ELF-1 (cell line): Measurements from ENCODE around the gene TOLLIP.
"Not testable (repeated sequence)": the region's sequence is repeated elsewhere in the genome, so short reads cannot be mapped to it uniquely, and the experiment has no call there.

ENCODE experiments used
- DNase-seq: peaks from one replicate; pipeline ENCODE4 v3.0.0-alpha.2; 2016; ENCODE audit warnings: low read depth, low spot score

The TOLLIP gene

DNA sequence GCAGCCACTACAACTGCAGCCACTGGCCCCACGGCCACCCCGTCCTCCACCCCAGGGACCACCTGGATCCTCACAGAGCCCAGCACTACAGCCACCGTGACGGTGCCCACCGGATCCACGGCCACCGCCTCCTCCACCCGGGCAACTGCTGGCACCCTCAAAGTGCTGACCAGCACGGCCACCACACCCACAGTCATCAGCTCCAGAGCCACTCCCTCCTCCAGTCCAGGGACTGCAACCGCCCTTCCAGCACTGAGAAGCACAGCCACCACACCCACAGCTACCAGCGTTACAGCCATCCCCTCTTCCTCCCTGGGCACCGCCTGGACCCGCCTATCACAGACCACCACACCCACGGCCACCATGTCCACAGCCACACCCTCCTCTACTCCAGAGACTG lies 63.1 kb downstream of the TOLLIP start:
- not testable (repeated sequence) for DNase-seq

DNA sequence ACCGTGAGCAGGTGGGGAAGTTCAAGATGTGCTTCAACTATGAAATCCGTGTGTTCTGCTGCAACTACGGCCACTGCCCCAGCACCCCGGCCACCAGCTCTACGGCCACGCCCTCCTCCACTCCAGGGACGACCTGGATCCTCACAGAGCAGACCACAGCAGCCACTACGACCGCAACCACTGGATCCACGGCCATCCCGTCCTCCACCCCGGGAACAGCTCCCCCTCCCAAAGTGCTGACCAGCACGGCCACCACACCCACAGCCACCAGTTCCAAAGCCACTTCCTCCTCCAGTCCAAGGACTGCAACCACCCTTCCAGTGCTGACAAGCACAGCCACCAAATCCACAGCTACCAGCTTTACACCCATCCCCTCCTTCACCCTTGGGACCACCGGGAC lies 63.7 kb downstream of the TOLLIP start:
- DNase-seq = not testable (repeated sequence)

DNA sequence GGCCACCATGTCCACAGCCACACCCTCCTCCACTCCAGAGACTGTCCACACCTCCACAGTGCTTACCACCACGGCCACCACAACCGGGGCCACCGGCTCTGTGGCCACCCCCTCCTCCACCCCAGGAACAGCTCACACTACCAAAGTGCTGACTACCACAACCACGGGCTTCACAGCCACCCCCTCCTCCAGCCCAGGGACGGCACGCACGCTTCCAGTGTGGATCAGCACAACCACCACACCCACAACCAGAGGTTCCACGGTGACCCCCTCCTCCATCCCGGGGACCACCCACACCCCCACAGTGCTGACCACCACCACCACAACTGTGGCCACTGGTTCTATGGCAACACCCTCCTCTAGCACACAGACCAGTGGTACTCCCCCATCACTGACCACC lies 64.9 kb downstream of the TOLLIP start:
- DNase-seq = not testable (repeated sequence)

DNA sequence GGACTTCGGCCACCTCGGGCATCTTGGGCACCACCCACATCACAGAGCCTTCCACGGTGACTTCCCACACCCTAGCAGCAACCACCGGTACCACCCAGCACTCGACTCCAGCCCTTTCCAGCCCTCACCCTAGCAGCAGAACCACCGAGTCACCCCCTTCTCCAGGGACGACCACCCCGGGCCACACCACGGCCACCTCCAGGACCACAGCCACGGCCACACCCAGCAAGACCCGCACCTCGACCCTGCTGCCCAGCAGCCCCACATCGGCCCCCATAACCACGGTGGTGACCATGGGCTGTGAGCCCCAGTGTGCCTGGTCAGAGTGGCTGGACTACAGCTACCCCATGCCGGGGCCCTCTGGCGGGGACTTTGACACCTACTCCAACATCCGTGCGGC lies 65.9 kb downstream of the TOLLIP start:
- DNase-seq = not testable (repeated sequence)

DNA sequence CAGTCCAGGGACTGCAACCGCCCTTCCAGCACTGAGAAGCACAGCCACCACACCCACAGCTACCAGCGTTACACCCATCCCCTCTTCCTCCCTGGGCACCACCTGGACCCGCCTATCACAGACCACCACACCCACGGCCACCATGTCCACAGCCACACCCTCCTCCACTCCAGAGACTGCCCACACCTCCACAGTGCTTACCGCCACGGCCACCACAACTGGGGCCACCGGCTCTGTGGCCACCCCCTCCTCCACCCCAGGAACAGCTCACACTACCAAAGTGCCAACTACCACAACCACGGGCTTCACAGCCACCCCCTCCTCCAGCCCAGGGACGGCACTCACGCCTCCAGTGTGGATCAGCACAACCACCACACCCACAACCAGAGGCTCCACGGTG lies 66.7 kb downstream of the TOLLIP start:
- DNase-seq = not testable (repeated sequence)

DNA sequence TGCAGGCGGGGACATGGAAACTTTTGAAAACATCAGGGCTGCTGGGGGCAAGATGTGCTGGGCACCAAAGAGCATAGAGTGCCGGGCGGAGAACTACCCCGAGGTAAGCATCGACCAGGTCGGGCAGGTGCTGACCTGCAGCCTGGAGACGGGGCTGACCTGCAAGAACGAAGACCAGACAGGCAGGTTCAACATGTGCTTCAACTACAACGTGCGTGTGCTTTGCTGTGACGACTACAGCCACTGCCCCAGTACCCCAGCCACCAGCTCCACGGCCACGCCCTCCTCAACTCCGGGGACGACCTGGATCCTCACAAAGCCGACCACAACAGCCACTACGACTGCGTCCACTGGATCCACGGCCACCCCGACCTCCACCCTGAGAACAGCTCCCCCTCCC lies 67.1 kb downstream of the TOLLIP start:
- no peak for DNase-seq

DNA sequence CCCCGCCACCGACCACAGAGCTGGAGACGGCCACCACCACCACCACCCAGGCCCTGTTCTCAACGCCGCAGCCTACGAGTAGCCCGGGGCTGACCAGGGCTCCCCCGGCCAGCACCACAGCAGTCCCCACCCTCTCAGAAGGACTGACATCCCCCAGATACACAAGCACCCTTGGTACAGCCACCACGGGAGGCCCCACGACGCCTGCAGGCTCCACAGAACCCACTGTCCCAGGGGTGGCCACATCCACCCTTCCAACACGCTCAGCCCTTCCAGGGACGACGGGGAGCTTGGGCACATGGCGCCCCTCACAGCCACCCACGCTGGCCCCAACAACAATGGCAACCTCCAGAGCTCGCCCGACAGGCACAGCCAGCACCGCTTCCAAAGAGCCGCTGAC lies 67.7 kb downstream of the TOLLIP start:
- DNase-seq = no peak

DNA sequence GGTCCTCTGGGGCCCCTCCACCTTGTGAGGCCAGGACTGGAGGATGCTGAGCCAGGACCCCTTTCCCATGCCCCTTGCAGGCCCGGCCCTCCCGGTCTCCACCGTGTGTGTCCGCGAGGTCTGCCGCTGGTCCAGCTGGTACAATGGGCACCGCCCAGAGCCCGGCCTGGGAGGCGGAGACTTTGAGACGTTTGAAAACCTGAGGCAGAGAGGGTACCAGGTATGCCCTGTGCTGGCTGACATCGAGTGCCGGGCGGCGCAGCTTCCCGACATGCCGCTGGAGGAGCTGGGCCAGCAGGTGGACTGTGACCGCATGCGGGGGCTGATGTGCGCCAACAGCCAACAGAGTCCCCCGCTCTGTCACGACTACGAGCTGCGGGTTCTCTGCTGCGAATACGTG lies 68.7 kb downstream of the TOLLIP start:
- DNase-seq = no peak

DNA sequence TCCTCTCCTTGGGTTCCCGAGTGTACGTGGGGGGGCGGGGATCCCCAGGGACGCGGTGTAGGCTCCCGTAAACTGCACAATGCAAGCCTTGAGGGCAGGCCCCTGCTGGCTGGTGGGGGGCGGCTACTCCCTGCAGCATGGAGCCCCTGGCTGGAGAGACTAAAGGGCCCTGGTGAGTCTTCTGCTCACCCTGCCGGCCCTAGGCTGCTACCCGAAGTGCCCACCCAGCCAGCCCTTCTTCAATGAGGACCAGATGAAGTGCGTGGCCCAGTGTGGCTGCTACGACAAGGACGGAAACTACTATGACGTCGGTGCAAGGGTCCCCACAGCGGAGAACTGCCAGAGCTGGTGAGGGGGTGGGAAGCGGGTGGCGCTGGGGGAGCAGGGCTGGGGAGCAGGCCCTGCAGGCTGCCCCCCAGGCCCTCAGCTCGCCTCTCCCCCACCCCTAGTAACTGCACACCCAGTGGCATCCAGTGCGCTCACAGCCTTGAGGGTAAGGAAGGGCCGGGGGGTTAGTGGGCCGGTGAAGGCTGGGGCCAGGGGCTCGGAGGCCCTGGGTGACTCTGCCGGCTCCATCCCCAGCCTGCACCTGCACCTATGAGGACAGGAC lies 69.7 kb downstream of the TOLLIP start:
- no peak for DNase-seq

DNA sequence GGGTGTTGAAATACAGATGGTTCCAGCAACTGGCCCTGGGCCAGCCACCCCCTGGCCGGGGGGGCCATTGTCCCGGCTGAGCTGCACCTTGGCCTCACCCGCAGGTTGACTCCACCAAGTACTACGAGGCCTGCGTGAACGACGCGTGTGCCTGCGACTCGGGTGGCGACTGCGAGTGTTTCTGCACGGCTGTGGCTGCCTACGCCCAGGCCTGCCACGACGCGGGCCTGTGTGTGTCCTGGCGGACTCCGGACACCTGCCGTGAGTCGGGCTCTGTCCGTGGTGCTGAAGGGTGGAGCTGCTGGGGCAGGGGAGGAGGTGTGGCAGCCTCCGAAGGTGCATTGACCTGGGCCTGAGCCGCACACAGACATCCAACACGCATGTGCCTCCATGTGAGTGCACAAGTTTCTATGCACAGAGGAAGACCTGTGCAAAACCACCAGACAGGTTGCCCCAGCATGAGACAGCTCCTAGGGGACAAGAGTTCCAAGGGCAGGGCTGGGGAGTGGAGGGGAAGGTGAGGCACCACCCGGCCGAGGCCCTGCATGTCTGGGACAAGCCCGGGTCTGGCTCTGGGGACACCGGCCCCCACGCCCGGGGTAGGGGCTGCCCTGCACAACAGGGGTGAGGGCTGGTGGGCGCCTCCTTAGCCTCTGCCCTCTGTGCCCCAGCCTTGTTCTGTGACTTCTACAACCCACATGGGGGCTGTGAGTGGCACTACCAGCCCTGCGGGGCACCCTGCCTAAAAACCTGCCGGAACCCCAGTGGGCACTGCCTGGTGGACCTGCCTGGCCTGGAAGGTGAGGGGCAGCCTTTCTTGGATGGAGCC lies 70.5 kb downstream of the TOLLIP start:
- peak; percentile 74 for DNase-seq

DNA sequence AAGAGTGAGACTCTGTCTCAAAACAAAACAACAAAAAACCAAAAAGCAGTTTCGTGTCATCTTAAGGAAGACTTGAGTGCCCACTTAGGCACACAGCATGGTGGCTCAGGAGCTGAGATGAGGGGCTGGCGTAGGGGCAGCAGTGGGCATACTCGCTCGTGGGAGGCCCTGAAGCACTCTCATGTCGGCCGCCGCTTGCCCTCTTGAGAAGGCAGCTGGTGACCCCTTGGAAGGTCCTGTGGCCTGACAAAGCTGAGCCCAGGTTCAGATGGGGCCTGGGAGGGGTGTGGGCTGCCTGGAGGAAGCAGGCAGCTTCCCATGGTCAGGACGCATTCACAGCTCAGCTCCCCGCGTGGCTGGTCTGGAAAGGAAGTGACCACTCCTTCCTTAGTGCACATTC lies 71.6 kb downstream of the TOLLIP start:
- no peak for DNase-seq

DNA sequence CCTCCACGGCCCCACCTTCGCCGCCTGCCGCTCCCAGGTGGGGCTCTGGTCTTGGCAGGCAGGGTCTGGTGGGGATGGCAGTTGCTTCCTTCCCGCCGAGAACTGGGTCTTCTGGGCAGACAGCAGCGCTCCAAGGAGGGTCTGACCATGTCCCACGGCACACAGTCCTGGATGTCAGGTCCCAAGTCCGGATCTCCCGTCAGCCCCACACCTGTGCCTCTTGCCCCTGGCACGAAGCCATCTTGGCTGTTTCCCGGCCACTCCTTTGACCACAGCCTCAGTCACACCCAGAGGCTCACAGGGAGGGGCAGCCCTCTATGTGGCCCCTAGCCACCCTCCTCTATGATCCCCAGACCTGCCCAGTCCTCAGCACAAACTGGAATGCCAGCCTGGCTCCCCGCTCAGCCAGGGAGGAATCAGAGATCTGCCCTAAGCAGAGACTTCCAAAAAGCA lies 72.3 kb downstream of the TOLLIP start:
- DNase-seq = no peak

DNA sequence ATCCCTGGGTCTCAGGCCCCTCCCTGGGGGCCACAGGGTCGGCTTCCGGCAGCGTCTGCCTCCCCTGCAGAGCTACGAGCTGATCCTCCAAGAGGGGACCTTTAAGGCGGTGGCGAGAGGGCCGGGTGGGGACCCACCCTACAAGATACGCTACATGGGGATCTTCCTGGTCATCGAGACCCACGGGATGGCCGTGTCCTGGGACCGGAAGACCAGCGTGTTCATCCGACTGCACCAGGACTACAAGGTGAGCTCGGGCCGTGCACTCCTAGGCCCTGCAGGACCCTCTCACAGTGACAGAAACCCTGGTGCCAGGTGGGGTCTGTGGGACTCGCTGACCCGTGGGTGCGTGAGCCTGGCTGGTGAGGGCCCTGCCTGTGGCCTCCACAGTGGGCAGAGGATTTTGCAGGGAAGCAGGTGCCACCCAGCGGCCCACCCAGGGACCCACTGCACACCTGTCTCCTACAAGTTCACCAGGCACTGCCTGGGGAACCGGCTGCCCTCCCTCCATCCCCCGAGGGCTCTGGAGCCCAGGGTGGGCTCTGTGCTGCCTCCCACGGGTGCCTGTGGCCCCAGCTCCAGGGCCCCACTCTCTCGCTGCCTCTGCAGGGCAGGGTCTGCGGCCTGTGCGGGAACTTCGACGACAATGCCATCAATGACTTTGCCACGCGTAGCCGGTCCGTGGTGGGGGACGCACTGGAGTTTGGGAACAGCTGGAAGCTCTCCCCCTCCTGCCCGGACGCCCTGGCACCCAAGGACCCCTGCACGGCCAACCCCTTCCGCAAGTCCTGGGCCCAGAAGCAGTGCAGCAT lies 72.9 kb downstream of the TOLLIP start:
- no peak for DNase-seq

DNA sequence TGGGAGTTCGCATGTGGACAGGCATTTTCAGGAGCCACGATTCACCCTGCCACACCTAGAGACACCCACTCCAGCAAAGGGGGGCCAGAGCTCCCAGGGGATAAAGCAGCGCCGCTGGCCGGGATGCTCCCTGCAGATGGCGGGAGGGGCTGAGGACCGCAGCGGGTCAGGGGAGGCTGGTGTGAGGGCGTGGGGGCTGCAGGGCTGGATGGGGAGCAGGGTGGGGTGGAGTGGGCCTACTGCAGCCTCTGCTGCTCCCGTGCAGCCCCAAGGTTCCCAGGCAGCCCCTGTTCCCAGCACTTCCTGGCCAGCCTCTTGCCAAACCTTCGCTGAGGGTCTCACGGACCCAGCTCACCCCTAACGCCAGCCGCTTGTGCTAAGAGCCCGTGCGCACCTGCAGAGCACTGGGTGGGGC lies 73.5 kb downstream of the TOLLIP start:
- DNase-seq = no peak

DNA sequence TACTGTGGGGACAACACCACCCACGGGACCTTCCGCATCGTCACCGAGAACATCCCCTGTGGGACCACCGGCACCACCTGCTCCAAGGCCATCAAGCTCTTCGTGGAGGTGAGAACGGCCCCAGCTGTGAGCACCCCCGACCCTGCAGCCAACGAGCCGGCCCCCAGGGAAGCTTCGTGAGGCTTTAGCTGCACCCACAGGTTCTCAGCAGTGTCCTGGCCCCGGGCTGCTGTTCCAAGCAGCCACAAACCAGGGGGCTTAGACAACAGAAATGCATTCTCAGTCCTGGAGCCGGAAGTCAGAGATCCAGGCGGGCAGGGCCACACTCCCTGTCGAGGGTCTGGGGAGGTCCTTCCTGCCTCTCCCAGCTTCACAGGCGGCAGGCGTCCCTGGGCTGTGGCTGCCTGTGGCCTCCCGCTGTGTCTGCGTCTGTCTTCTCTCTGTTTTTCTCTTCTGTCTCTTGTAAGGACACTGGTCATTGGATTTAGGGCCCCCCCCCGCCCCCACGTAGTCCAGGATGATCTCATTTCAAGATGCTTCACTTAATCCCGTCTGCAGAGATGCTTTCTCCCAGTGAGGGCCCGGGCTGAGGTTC lies 74.0 kb downstream of the TOLLIP start:
- DNase-seq = peak; percentile 15

DNA sequence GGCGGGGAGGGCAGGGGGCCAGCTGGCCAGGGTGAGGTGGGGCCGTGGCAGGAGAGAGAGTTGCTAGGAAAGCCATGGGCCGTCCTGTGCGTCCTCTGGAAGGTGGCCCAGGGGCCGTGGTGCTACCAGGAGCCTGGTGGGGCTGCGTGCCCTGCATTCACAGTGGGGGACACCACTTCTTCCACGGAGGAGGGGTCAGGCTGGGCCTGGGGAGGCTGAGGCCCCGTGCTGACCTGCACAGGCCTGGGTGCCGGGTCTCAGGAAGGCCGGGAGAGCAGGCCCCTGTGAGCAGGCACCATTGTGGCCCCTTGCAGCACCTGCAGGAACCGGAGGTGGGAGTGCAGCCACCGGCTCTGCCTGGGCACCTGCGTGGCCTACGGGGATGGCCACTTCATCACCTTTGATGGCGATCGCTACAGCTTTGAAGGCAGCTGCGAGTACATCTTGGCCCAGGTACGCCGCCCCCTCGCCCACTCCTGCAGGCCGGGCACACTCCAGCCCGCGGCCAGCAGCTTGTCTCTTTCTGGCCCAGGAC lies 74.6 kb downstream of the TOLLIP start:
- DNase-seq = peak; percentile 1

DNA sequence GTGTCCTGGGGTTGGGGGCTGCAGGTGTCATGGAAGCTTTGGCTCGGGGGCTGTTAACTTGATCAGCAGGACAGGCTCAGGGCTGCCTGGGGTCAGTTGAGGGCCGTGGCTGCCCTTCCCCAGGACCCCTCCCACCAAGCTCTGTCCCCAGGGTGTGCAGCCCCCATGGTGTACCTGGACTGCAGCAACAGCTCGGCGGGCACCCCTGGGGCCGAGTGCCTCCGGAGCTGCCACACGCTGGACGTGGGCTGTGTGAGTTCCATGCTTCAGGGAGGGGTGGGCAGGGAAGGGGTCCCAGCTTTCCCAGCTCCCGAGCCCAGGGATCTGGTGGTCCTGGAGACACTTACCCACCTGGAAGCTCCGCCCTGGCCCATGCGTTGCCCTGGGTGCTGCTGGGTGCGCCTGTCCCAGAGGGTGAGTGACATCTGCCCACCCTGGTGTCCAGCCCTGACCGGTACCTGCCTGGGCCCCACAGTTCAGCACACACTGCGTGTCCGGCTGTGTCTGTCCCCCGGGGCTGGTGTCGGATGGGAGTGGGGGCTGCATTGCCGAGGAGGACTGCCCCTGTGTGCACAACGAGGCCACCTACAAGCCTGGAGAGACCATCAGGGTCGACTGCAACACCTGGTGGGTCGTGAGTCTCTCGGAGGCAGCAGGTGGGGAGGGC lies 75.2 kb downstream of the TOLLIP start:
- DNase-seq = no peak

DNA sequence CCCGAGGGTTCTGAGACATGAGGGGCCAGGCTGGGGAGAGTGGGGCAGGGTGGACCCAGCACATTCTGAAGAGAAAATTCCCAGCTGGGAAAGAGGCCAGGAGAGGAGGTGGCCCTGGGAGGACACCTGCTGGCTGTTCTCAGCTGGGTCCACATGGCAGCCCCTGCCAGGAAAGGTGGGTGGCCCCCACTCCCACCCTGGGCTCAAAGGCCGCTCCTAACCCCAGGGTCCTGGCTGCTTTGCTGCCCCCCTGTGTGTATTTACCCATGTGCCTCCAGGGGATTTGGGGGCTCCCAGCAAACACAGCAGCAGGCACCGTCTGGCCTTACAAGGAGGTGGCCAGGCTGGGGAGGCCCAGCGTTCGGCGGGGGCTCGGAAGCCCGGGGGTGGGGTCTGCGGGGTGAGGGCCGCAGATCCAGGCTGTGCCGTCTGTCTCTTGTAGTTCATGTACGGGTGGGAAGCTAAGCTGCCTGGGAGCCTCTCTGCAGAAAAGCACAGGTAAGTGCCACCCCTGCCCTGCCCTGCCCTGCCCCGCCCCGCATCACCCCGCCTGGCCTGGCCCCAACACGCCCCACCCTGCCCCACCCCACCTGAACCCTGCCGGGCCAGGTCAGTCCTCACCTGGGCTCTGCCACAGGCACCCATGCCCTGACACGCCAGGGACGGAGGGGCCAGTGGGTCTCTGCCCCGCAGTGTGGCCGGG lies 75.9 kb downstream of the TOLLIP start:
- peak; percentile 2 for DNase-seq

DNA sequence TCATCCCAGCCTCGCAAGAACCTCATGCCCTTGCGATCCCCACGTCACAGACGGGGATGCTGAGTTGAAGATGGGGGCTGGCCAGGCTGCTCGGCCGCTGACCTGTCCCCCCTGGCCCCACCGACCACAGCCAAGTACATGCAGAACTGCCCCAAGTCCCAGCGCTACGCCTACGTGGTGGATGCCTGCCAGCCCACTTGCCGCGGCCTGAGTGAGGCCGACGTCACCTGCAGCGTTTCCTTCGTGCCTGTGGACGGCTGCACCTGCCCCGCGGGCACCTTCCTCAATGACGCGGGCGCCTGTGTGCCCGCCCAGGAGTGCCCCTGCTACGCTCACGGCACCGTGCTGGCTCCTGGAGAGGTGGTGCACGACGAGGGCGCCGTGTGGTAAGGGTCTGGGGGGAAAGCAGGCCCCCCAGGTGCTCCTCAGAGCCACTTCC lies 76.5 kb downstream of the TOLLIP start:
- DNase-seq = peak; percentile 0
